ENCODE data around the gene TNFRSF14.
"Not testable (repeated sequence)": the region's sequence is repeated elsewhere in the genome, so short reads cannot be mapped to it uniquely, and the experiment has no call there.

Gene TNFRSF14

DNA sequence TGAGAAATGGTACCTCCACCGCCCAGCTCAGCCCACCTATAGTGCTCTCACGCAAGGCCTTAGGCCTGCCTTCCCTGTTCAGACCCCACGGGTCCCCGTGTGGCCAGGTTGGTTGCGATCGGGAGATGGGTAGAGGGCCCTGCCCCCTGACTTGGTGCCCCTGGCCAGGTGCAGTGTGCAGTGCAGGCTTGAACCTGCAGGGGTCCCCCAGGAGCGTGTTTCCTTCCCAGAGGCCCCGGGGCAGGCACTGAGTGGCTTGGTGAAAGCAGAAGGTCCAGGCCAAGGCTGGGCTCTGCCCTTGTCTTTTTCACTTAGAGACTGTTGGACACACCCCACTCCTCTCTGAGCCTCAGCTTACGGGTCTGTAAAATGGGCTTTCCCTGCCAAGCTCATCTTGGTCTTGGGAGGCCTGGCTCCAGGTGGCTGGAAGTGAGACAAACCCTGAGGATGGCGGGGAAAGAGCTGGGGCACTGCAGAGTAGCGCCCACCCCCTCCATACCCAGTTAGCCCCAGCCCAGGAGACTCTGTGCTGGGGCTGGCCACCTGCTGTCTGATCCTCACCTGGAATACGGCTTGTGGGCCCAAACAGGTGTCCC is 16.8 kb upstream of the TNFRSF14 start:
- DNase-seq, result no peak

DNA sequence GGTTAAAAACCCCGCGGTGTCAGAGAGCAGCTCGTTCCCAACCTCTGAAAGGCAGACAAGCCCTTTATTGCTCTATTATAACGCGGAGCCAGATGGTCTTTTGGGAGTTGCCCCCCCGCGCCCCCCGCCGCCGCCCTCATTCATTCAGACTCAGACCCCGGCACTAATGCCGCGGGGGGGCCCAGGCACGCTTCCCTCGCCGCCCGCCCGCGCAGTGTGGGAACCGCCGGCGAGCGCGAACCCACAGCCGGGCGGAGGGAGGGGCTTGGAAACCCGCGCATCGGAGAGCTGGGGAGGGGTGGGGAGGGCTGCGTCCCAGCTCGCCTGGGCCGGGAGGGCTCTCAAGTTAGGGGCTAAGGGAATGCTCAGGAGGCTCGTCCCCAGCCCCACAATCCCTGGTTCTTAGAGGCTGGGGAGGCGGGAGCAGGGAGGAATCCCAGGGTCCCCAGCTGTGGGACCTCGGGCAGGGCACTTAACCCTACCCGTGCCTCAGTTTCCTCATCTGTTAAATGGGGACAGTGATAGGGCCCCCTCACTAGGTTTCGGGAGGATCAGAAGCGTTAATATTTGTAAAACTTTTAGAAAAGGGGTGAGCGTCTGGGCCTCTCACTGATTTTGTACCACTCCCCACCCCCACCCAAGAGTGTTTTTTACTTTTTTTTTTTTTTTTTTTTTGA is 15.2 kb upstream of the TNFRSF14 start:
- DNase-seq, result no peak

DNA sequence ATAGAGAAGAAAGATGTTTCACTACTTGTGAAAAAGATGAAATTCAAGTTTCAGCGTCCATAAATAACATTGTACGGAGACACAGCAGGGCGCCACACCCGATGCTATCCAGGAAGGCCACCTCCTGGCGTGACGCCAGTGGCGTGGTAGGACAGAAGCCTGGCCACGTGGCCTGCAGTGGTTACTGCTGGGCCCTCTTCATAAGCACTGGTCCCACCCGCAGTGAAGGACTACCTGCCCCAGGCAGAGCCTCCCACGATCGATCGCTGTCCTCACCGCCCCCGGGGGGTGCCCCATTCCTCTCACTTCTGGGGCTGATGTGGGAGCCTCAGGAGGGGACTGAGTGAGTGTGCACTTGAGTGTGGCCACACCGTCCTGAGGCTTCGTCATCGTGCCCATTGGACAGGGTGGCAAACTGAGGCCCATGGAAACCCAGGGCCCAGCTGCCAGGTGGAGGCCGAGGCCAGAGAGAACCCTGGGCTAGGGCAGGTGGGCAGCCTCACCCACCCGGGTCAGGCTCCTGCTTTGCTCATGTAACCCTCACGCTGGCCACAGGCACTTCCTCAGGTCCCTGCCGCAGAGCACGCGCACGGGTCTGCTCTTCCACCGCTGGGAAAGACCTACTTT is 14.4 kb upstream of the TNFRSF14 start:
- no peak for DNase-seq

DNA sequence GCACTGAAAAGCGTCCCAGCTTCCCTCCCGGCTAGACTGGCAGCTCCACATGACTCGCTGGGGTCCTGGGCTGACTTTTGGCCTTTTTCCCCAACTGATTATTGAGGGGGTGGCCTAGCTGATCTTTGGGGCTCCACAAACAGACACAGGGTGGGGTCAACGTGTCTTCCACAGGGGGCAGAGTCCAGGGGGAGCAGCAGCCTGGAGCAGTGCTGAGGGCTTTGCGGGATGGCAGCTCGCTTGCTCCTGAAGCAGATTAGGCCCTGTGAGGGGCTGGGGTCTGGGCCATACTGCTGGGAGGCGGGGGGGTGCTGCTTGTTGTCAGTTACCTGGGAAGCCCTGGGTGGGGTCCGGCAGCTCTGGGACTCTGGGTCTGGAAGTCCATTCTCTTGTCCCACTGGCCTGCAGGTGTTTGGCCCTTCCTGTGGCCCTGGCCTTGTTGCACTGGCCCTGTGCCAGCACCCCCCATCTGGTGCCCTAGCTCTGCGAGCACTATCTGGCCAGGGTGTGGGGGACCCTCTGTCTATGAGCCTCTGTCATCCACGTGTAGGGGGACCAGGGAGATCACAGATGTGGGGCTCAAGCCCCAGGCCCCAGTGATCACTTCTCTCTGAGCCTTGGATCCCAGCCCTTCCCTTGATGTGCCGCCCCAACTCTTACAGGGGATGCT is 13.8 kb upstream of the TNFRSF14 start:
- no peak for DNase-seq

DNA sequence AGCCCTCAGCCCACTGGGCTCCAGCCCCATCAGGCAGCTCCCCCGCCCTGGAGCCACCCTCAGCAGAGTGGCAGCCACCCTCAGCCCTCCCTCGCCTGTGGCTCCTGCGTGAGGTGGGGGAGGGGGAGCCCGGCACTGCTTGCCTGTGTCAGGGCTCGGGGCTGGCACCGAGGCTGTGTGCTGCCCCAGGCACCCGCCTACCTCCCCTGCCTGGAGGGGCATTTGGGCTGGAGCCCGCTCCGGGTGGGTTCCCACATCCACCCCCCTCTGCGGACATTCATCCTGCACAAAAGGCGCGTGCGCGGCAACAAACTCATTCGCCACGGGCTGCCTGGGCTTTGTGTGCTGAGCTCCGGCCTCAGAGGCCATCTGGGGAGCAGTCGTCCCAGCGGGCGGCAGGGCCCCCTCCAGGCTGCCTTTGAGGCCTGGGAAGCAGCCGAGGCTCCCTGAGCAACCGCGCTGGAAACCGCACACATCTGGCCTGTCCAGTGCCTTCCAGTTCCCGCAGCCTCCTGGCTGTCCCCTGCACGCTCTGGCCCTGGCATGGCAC is 12.6 kb upstream of the TNFRSF14 start:
- no peak for DNase-seq

DNA sequence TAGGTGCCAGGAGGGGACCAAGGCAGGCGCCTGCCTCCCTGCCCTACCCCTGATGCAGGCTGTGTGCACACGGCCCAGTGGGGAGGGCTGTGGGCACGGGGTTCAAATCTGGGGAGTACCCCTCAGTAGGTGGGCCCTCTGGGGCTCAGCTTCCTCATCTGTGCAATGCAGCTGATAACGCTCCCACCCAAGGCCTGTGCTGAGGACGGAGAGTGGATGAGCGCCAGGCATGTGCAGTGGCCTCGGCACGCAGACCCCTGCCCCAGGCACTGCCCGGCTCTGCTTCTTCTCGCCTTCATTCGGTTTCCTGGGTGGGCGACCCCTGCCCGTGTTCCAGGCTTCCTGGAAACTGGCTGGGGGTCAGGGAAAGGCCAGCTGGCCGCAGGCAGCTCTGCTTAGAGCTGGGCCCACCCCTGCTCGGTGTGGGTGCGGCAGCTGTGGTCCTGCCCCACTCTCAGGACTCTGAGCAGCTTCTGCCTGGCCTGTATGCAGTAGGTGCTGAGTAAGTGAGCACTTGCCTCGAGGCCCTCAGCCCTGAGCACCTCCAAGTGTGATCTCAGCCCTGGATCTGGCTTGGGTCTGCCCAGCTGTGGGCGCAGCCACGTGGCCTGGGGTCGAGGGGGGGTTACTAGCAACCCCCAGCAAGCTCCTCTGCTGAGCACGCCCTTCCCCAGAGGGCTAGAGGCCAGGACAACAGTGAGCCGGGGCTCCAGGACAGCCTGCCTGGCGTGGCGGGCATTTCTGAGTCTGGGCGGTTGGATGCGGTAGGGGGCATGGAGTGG is 11.9 kb upstream of the TNFRSF14 start:
- DNase-seq, result no peak

DNA sequence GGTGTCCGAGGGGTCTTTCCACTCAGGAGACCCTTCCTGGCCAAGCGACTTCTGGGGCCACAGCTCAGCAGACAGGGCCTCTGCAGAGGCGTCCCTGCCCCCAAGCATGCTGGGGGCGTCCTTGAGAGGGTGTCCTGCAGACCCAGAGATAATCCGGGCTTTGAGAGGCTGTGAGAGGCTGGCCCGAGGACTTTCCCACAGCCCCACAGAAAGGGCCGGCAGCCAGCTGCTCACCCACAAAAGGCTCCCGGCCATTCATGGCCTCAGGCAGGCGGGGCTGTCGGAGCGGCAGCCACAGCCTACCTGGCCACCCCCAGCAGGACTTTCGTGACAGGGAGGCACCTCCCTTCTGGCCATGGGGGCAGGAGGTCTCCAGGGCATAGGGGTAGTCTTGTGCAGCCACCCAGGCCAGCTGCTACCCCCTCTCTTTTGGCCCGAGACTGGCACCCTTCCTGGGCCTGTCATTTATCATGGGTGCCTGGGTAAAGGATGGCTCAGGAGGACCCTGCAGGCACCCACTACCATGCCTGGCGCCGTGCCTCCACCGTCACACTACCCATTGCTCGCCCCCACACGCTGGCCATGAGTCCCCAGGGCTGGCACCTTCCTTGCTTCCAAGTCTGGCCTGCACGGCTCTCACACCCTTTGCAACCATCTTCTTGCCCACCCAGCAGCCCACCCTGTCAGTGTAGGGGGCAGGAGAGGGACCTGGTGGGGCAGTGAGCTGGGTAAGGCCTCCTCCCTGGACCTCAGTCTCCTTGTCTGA is 11.1 kb upstream of the TNFRSF14 start:
- DNase-seq, result no peak

DNA sequence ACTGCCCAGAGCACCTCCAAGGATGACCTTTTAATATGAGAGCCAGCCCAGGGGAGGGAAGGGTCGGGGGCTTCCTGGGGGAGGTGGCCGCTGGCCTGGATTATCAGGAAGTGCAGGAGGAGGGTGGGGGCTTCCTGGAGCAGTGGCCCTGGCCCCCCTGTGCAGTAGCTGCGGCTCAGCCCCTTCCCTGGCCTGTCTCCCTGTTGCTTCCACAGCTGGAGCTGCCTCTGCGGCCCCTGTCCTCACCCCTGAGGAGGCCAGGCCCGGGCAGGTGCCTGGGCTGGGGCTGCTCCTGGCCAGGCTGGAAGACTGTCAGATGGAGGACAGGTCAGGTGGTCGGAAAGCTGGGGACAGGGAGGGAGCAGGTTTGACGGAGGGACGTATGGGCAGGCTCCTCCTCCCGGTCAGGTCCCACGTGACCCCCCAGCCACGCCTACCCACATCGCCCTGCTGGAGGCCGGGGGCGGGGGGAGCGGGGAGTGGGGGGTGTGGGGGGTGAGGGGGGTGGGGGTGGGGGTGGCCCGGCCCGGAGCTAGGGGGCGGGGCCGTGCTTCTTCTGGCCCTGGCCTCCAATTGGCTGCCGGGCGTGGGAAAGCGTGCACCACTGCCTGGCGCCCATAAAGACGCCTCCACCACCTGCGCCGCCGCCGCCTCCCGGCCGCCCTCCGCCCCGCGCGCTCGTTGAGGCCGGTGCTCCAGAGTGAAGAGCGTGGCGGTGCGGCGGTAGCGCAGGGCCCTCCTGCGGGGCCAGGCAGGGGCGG is 10.2 kb upstream of the TNFRSF14 start:
- DNase-seq, result peak; percentile 92

DNA sequence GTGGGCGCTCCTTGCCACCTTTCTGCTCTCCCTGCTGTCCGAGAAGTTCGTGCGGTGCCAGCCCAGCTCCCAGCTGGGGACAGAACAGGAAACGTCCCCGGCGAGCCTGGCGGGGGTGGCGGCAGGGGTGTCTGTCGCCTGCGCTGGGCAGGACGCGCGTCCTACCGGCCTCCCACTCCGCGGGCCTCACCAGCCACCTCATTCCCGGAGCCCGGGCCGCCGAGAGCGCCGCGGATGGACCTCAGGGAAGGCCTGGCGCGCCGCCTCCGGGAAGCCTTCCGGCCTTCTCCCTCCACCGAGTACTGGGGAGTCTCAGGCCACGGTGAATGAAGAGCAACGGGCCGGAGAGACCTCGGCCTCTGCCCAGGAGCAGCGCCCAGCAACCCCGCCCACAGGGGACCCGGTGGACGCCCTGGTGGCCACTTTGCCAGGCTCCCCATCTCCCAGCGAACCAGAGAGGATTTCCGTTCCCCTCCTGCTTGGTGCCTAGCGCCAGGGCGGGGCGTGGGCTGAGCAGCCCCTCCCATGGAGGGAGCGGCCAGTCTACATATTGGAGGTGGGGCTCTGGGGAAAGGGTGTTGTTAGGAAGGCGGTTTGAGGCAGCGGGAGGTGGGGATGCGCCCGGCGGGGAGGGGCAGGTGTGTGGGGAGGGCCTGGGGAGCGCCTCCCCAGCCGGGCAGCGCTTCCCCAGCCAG is 9.5 kb upstream of the TNFRSF14 start:
- peak; percentile 95 for DNase-seq

DNA sequence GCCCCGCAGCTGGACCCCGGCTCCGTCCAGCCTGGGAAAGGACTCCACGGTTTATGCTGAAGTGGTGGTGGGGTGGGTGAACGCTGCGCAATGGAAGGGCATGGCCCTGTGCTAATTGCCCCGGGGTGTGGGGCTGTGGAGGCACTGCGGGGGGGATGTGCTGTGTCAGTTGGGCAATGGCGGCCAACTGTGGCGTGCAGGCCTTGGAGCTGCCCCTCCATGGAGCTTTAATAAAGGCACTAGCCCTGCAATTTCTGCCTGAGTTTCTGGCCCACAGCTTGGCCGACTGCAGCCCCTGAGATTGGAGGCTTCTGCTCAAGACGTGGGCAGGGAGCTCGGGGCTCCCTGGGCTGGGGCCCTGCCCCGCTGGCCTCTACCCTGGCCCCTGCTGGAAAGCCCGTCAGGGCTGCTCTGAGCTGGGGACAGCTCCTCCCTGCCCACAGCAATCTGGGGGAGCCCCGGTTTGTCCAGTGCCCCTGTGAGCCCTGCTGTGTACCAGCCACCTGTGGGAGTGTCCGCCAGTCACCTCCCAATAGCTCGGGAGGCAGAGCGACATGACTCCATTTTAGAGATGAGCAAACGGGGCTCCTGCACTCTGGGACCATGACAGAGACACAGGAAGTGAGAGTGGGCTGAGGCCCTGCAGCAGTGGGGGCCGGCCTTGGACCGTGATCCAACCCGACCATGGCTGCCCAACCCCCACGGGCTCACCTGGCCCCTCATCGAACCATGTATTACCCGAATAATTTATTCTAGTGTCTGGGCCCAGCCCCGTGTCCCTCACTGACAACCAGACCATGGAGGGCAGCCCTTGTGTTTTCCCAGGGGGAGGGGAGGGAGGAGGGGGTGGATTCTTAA is 8.7 kb upstream of the TNFRSF14 start:
- DNase-seq, result peak; percentile 75

DNA sequence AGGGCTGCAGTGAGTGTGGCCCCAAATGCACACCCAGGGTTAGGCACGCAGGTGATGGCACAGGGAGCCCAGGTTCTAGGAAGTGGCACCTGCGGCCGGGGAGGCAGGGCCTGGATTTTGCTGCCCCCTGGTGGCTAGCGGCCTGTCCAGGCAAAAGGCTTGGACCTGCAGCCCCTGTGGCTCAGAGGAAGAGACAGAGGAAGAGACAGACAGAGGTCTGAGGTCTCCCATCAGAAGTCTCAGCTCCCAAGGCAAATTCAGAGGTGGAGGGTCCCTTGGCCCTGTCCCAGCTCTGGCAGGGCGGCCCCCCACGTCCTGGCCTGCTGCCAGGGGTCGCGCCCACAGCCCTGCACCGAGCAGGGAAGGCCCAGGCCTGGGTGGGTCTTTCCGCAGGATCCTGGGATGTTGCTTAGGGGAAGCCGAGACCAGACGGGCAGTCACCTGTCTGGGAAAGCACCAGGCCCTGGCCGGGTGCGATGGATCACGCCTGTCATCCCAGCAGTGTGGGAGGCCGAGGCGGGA is 8.0 kb upstream of the TNFRSF14 start:
- DNase-seq, result peak; percentile 87

DNA sequence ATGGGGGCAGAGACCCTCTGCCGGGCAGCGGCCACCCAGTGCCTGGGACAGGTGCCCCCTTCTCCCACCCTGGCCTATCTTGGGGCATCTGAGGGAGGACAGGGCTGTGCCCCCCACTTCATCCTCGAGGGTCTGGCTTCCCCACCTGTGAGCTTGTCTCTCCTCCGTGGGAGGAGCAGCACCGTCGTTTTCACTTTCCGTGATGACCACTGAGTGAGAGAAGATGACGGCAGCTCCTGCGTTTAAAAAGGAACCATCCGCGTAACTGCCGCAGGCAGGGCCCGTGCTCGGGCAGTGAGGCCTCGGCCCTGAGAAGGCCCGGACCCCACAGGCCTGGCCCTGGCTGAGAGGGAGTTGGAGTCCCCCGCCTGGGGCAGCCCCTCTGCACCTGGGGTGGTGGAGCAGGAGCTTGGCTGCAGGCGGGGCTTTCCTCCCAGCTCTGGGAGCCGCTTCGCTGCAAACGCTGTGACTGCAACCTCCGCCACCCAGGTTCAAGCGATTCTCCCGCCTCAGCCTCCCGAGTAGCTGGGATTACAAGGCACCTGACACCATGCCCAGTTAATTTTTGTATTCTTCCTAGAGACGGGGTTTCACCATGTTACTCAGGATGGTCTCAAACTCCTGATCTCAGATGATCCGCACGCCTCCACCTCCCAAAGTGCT is 6.7 kb upstream of the TNFRSF14 start:
- DNase-seq, result not testable (repeated sequence)

DNA sequence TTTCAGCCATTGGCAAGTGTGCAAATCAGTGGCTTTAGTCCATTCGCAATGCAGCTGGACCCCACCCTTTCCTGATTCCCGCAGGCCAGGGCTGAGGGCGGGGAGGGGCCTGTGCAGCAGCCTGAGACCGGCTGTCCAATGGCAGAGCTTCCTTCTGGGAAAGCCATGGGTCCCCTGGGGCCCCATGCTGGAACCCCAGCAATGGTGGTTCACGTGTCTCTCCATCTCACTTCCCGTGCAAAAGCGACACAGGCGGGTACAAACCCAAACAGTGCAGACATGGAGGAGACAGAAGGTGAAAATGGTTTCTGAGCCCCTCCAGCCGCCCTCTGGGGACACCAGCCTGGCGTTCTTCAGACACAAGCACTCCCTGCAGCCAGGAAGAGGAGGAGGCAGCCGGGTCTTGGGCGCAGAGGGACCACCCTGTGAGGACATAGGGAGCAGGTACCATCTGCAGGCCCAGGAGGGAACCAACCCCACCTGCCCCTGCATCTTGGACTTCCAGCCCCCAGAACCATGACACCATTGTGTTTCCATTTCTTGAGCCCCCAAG is 5.8 kb upstream of the TNFRSF14 start:
- not testable (repeated sequence) for DNase-seq

DNA sequence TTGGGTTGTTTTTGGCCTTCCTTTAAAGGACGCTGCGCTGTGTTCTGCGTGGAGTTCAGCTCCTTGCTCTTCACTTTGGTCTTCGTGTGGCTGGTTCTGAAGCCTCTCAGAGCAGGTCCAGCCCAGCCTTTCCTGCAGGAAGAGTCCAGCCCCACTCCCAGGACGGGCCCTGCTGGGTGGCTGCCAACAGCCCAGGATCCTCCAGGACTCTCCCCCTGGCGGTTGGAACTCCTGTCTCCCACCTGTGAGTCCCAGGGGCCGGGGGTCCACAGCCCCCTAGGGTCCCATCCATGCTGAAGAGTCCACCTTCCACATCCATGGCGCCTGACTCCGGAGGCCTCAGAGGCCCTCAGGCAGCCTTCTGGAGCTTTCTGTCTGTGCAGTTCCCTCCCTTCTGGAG is 4.6 kb upstream of the TNFRSF14 start:
- not testable (repeated sequence) for DNase-seq

DNA sequence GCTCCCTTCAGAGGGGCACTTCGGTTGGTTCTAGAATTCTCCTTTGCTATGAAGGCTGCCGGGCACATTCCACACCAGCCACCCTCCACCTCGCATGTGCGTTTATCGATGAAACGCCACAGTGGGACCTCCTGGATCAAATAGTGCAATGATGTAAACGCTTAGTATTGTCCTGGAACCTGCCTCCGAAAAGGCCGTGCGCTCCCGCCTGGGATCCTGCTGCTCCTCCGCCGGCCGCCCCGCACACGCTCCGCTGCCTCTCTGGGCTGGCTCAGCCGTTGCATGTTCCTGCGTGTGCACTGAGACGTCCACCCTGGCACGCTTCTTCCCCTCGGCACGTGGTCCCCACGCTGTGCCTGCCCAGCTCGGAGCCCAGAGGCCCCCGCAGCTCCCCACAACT is 4.0 kb upstream of the TNFRSF14 start:
- DNase-seq, result no peak

DNA sequence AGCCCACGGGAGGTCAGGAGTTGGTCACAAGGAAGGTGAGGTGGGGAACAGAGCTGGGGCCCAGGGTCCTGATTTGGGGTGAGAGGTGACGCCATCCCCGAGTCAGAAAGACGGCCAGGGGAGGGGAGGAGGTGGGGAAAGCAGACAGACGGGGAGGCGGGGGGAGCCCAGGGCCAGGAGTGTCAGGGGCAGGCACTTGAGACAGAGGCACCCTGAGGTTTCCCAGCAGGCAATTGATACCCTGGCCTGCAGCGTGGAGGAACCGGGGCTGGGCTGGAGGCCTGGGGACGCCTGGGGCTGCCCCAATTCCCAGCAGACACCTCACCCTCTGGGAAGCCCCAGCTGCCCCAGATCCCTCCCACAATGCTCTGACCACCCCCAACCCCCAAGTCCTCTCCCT is 3.1 kb upstream of the TNFRSF14 start:
- not testable (repeated sequence) for DNase-seq

DNA sequence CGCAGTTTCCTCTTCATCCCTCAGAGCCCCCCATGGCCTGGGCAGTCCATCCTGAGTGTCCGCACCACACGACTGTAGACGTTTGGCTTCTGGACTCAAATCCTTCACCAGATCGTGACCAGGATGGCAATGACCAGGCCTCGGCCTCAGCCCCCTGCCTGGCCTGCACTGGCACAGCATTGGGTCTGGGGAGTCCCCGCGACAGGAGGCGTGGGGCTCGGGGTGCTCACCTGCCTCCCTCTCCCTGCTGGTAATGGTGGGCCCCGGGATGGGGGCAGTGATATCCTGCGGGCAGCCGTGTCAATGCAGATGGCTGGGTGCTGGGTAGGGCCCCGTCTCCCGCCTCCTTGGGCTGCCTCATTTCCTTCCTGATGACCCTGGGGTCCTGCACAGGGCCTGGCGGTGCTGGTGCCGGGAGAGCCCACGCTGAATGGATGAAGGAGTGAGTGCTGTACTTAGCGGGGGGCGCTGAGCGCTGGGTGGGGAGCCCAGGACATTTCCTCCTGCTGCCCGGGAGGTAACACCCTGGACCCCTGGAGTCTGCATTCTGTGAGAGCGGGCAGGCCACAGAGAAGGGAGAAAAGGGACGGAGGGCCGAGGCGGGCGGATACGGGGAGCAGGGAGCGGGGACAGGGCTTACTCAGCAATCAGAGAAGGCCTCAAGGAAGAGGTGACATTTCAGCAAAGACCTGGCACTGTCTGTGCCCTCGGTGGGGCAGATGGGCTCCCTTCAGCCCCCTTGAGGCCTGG is 2.1 kb upstream of the TNFRSF14 start:
- DNase-seq, result no peak

Measured in activated CD4-positive, alpha-beta T cell treated with anti-CD3 and anti-CD28 coated beads, Interleukin-2, amount 50 U/mL, for 16 hours (primary cell).